ENCODE data around the gene ITGA11. TPM values are rescaled to one million over a fixed set of nuclear protein-coding genes. Genes with fewer than 3 reads are reported as not detected.

ITGA11 gene
- total and polyA plus RNA-seq, 2 of the 4 experiments (the other 2 are of a cell fraction), result 4.1 to 6.6 TPM

DNA sequence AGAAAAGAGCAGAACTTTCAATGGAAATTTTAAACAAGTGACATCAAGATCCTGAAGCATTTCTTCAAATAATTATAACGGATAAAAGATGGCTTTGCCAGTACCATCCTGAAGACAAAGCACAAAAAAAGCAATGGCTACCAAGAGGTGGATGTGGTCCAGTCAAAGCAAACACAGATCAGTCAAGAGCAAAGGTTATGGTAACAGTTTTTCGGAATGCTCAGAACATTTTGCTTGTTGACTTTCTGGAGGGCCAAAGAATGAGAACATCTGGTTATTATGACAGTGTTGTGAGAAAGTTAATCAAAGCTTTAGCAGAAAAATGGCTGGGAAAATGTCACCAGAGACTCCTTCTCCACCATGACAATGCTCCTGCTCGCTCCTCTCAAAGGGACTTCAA lies 122.9 kb downstream of the ITGA11 start (continued):
- TF ChIP-seq MAFK (IDR thresholded peaks at IDR 0.05; ENCODE audit: low read depth, low read length) (no peak), RAD21 (IDR thresholded peaks at IDR 0.05; ENCODE audit: low read length) (no peak), SMC3 (IDR thresholded peaks at IDR 0.05; ENCODE audit: low read depth, low read length) (no peak), FOS (IDR thresholded peaks at IDR 0.05; ENCODE audit: low read depth, low read length) (no peak), MAZ (IDR thresholded peaks at IDR 0.05; ENCODE audit: borderline replicate concordance, low read depth, low read length) (no peak), CHD1 (IDR thresholded peaks at IDR 0.05; ENCODE audit: low read depth, low read length) (no peak), RFX5 (IDR thresholded peaks at IDR 0.05; ENCODE audit: low read depth, low read length) (no peak), MXI1 (IDR thresholded peaks at IDR 0.05; ENCODE audit: borderline replicate concordance, low read depth, low read length) (no peak)

Measured in IMR-90 (cell line).